ENCODE data around the gene MN1. TPM values are rescaled to one million over a fixed set of nuclear protein-coding genes. Genes with fewer than 3 reads are reported as not detected.

Gene MN1
- polyA plus RNA-seq, 3 donors, result 0.06 to 0.38 (median 0.29) TPM

- no peak for TF ChIP-seq CTCF (IDR thresholded peaks at IDR 0.05)
- H2AFZ ChIP-seq (ENCODE audit: insufficient read depth, low read depth, low read length, poor library complexity, severe bottlenecking), result no peak overlapping the region
Observed at GRCh38 chr22:27726331-27726685, 75.2 kb downstream of the MN1 start.

GRCh38 chr22:27725661-27726060, 75.9 kb downstream of the MN1 start:
- no peaks in the 10 kb centered on the region for H4K20me1 ChIP-seq (ENCODE audit: insufficient read depth, low read length)
- H3K9me3 ChIP-seq (replicated peaks in 1 of 2; ENCODE audit: control insufficient read depth in 1 of 2, insufficient read depth in 1 of 2, low read length in 2 of 2), result no peaks in the 10 kb centered on the region
- H3K27ac ChIP-seq (ENCODE audit: low read depth in 1 of 2, low read length in 2 of 2), result peak overlapping the region in 1 of 2 donors; percentile 83
- no peak overlapping the region for H3K4me3 ChIP-seq (replicated peaks in 1 of 3; ENCODE audit: low read depth in 2 of 3, low read length in 3 of 3)
- H3K27me3 ChIP-seq (ENCODE audit: control insufficient read depth in 2 of 2, insufficient read depth in 2 of 2, low read length in 2 of 2), result no peaks in the 10 kb centered on the region
- no peak overlapping the region for H3K4me2 ChIP-seq (replicated peaks; ENCODE audit: extremely low read depth, low read length, poor library complexity, severe bottlenecking)
- peak in 2 of 3 donors; percentile 42 to 60 for DNase-seq
- TF ChIP-seq CTCF (IDR thresholded peaks at IDR 0.05), result no peak
- WGBS (ENCODE audit: insufficient coverage), result 58% methylated on average over 3 of the region's 5 CpGs
- peaks cover 0 to 10% (median 3%) of the 10 kb centered on the region in 7 donors for H3K9me3 Mint-ChIP-seq
- no peaks in the 10 kb centered on the region for H3K79me2 ChIP-seq (ENCODE audit: insufficient read depth, low read length)
- no peak overlapping the region for H2AFZ ChIP-seq (ENCODE audit: insufficient read depth, low read depth, low read length, poor library complexity, severe bottlenecking)
- no peaks in the 10 kb centered on the region for H3K36me3 Mint-ChIP-seq
- no peak overlapping the region for H3K9ac ChIP-seq (ENCODE audit: insufficient read depth, low read length, poor library complexity, severe bottlenecking)
- H3K27me3 Mint-ChIP-seq (ENCODE audit: low read depth in 3 of 3), result peaks cover 0 to 10% (median 0%) of the 10 kb centered on the region in 3 donors
- peak overlapping the region in 6 of 7 donors; percentile 20 to 97 (median 94) for H3K27ac Mint-ChIP-seq
- no peak overlapping the region for H3K4me3 Mint-ChIP-seq
- no peaks in the 10 kb centered on the region for H3K36me3 ChIP-seq (replicated peaks in 1 of 2; ENCODE audit: control insufficient read depth in 1 of 2, insufficient read depth in 2 of 2, low read length in 2 of 2)
- peaks cover 30 to 35% of the 10 kb centered on the region in 2 donors for H3K4me1 ChIP-seq (ENCODE audit: control insufficient read depth in 1 of 2, insufficient read depth in 2 of 2, low read length in 2 of 2)
- H3K4me1 Mint-ChIP-seq, result peaks cover 38% of the 10 kb centered on the region
- intact Hi-C loops (cut with micrococcal nuclease), result loop anchor here in 1 of 2 donors (5.0 kb wide), 1 partner anchor 77 kb away; the partner anchor contains the start of gene MN1

More at GRCh38 chr22:27726331-27726685, 75.2 kb downstream of the MN1 start:
- Histone ChIP-seq H3K9ac (ENCODE audit: insufficient read depth, low read length, poor library complexity, severe bottlenecking) (no peak overlapping the region), H3K4me3 (replicated peaks in 1 of 3; ENCODE audit: low read depth in 2 of 3, low read length in 3 of 3) (no peak overlapping the region), H3K4me1 (ENCODE audit: control insufficient read depth in 1 of 2, insufficient read depth in 2 of 2, low read length in 2 of 2) (peaks cover 30 to 35% of the 10 kb centered on the region in 2 donors), H3K36me3 (replicated peaks in 1 of 2; ENCODE audit: control insufficient read depth in 1 of 2, insufficient read depth in 2 of 2, low read length in 2 of 2) (no peaks in the 10 kb centered on the region), H4K20me1 (ENCODE audit: insufficient read depth, low read length) (no peaks in the 10 kb centered on the region), H3K79me2 (ENCODE audit: insufficient read depth, low read length) (no peaks in the 10 kb centered on the region), H3K27me3 (ENCODE audit: control insufficient read depth in 2 of 2, insufficient read depth in 2 of 2, low read length in 2 of 2) (no peaks in the 10 kb centered on the region), H3K27ac (ENCODE audit: low read depth in 1 of 2, low read length in 2 of 2) (peak overlapping the region; percentile 53 to 83), H3K4me2 (replicated peaks; ENCODE audit: extremely low read depth, low read length, poor library complexity, severe bottlenecking) (no peak overlapping the region), H3K9me3 (replicated peaks in 1 of 2; ENCODE audit: control insufficient read depth in 1 of 2, insufficient read depth in 1 of 2, low read length in 2 of 2) (no peaks in the 10 kb centered on the region)
- peaks cover 0 to 10% (median 3%) of the 10 kb centered on the region in 7 donors for H3K9me3 Mint-ChIP-seq
- intact Hi-C loops (cut with micrococcal nuclease), result loop anchor here in 1 of 2 donors (5.0 kb wide), 1 partner anchor 76 kb away; the partner anchor contains the start of gene MN1
- DNase-seq, result no peak
- peaks cover 38% of the 10 kb centered on the region for H3K4me1 Mint-ChIP-seq
- 100% methylated on average over 2 of the region's 5 CpGs for WGBS (ENCODE audit: insufficient coverage)
- H3K4me3 Mint-ChIP-seq, result peak overlapping the region in 1 of 2 donors; percentile 62
- no peaks in the 10 kb centered on the region for H3K36me3 Mint-ChIP-seq
- peak overlapping the region; percentile 80 to 97 (median 94) for H3K27ac Mint-ChIP-seq
- peaks cover 0 to 10% (median 0%) of the 10 kb centered on the region in 3 donors for H3K27me3 Mint-ChIP-seq (ENCODE audit: low read depth in 3 of 3)

Data from CD14-positive monocyte (primary cell).